Endothelial cell of umbilical vein (primary cell): ENCODE data around the gene TADA1. TPM values are rescaled to one million over a fixed set of nuclear protein-coding genes. Genes with fewer than 3 reads are reported as not detected.

Source experiments
- BruUV-seq: library from RNA; stranded (reverse); fragments of 400-500 nt; replicated peaks from 2 replicates; lab custom pipeline; 2021; lab: Mats Ljungman, UMichigan
- CTCF ChIA-PET: fragments of 300-600, 350-600 bp; sonication (Branson Sonifier 250); formaldehyde crosslinking; loops from one replicate; lab custom pipeline; 2021; ENCODE audit warnings: antibody characterized with exemption, inconsistent platforms; lab: Charles Lee
- POLR2A ChIA-PET: fragments of 300-600, 350-600 bp; sonication (Branson Sonifier 250); formaldehyde crosslinking; loops from one replicate; lab custom pipeline; 2021; ENCODE audit warnings: antibody characterized with exemption, inconsistent platforms; lab: Charles Lee
- DNase-seq: peaks from one replicate; pipeline ENCODE4 v3.0.0-alpha.2; 2011; ENCODE audit warnings: low read depth, low spot score
- FAIRE-seq: peaks from 2 replicates; lab custom pipeline; 2011; peaks lifted over from hg19 to GRCh38; lab: Jason Lieb, UNC
- H2AFZ ChIP-seq: 2 replicates; pipeline ENCODE4 v1.6.0; 2012; ENCODE audit warnings: low read depth, low read length, control low read depth, inconsistent platforms
- H3K27ac ChIP-seq: 2 replicates; pipeline ENCODE4 v1.5.1; 2011; ENCODE audit warnings: low read depth, mild to moderate bottlenecking, control low read depth, low read length, moderate library complexity; ENCODE audit not compliant: insufficient read depth
- H3K27me3 ChIP-seq, 2 experiments: 2 replicates each; pipeline versions ENCODE4 v1.6.0 to v1.6.1; 2011; ENCODE audit warnings: low read length in 2 of 2, mixed read lengths in 1 of 2; ENCODE audit not compliant: control insufficient read depth in 2 of 2, insufficient read depth in 2 of 2
- H3K36me3 ChIP-seq, 2 experiments: 2 replicates in 1 of 2; 3 replicates in 1 of 2; pipeline ENCODE4 v1.5.1; 2011; ENCODE audit warnings: low read length in 2 of 2, mild to moderate bottlenecking in 1 of 2, moderate library complexity in 1 of 2; ENCODE audit not compliant: control insufficient read depth in 2 of 2, insufficient read depth in 2 of 2; ENCODE audit errors: extremely low read depth in 1 of 2
- H3K4me1 ChIP-seq: 3 replicates; pipeline ENCODE4 v1.5.1; 2011; ENCODE audit warnings: mild to moderate bottlenecking, low read length; ENCODE audit not compliant: control insufficient read depth, insufficient read depth; ENCODE audit errors: extremely low read depth
- H3K4me2 ChIP-seq: 2 replicates; pipeline ENCODE4 v1.6.1; 2011; ENCODE audit warnings: low read length, control low read depth, mixed read lengths; ENCODE audit not compliant: insufficient read depth
- H3K4me3 ChIP-seq, 3 experiments: fragments of 200-600 bp in 1 of 3; sonication (generic), shearing (Covaris generic) in 1 of 3; replicated peaks in 1 of 3; 2 replicates each; pipeline ENCODE4 v1.5.1; 2011 to 2016; ENCODE audit warnings: control low read depth in 3 of 3, low read length in 3 of 3, mild to moderate bottlenecking in 2 of 3, inconsistent platforms in 1 of 3, low read depth in 1 of 3, moderate library complexity in 1 of 3; ENCODE audit not compliant: insufficient read depth in 1 of 3
- H3K79me2 ChIP-seq: 2 replicates; pipeline ENCODE4 v1.6.0; 2012; ENCODE audit warnings: low read length, inconsistent platforms; ENCODE audit not compliant: control insufficient read depth, insufficient read depth
- H3K9ac ChIP-seq: replicated peaks from 2 replicates; pipeline ENCODE3; 2011; ENCODE audit warnings: low read length, control low read depth; ENCODE audit not compliant: insufficient read depth; ENCODE audit errors: extremely low read depth
- H3K9me1 ChIP-seq: replicated peaks from 3 replicates; pipeline ENCODE4 v1.6.0; 2011; ENCODE audit warnings: mild to moderate bottlenecking, low read length; ENCODE audit not compliant: control insufficient read depth, insufficient read depth; ENCODE audit errors: extremely low read depth
- H3K9me3 ChIP-seq: replicated peaks from 2 replicates; pipeline ENCODE4 v1.5.1; 2012; ENCODE audit warnings: low read length, inconsistent platforms; ENCODE audit not compliant: control insufficient read depth, insufficient read depth
- H4K20me1 ChIP-seq: replicated peaks from 2 replicates; pipeline ENCODE3; 2011; ENCODE audit warnings: mild to moderate bottlenecking, low read length; ENCODE audit not compliant: control insufficient read depth, insufficient read depth; ENCODE audit errors: extremely low read depth
- EZH2 ChIP-seq: IDR thresholded peaks from 2 replicates; pipeline ENCODE4 v1.6.1; 2012; ENCODE audit warnings: borderline replicate concordance, low read depth, mild to moderate bottlenecking, moderate library complexity, low read length, inconsistent platforms; ENCODE audit not compliant: severe bottlenecking
- FOS ChIP-seq: IDR thresholded peaks from 2 replicates; pipeline ENCODE4 v1.6.1; 2011; ENCODE audit warnings: mild to moderate bottlenecking, low read length, moderate library complexity, borderline replicate concordance; ENCODE audit not compliant: insufficient read depth
- GATA2 ChIP-seq: IDR thresholded peaks from 2 replicates; pipeline ENCODE4 v1.7.0; 2011; ENCODE audit warnings: low read depth, mild to moderate bottlenecking, moderate library complexity, mixed read lengths, low read length; ENCODE audit not compliant: insufficient read length, insufficient read depth
- JUN ChIP-seq: IDR thresholded peaks from 2 replicates; pipeline ENCODE4 v1.6.1; 2011; ENCODE audit warnings: borderline replicate concordance, low read depth; ENCODE audit not compliant: insufficient read length, insufficient read depth
- MYC ChIP-seq: IDR thresholded peaks from one replicate; pipeline ENCODE4 v1.6.1; 2011; ENCODE audit warnings: mild to moderate bottlenecking, low read depth, low read length
- POLR2A ChIP-seq: IDR thresholded peaks from 2 replicates; pipeline ENCODE4 v1.6.1; 2012; ENCODE audit warnings: low read depth, mild to moderate bottlenecking, control low read depth, low read length
- POLR2AphosphoS5 ChIP-seq: IDR thresholded peaks from 2 replicates; pipeline ENCODE4 v1.6.1; 2012; ENCODE audit warnings: low read depth, mild to moderate bottlenecking, control low read depth, low read length, moderate library complexity; ENCODE audit not compliant: insufficient read depth
- dilution Hi-C: fragments of 300-500 bp; cut with MboI; formaldehyde crosslinking; loops from one replicate; pipeline ENCODE4 v1.15.0; 2019; ENCODE audit warnings: low sequenced_read_pairs; ENCODE audit not compliant: extremely low pct_ligation_motif_present
- intact Hi-C: fragments of 100-400 bp; cut with micrococcal nuclease; formaldehyde crosslinking; loops from one replicate; pipeline ENCODE4 v1.10.0; 2022
- polyA plus RNA-seq, 4 experiments: library from polyadenylated mRNA; depleted of rRNA in 3 of 4; stranded (reverse) in 3 of 4; unstranded in 1 of 4; fragments of >200 nt; gene quantifications; 2 replicates each; pipeline versions ENCODE4 v1.2.1 to v1.2.3, GENCODE V29; 2011 to 2012; ENCODE audit warnings: missing spikeins in 1 of 4
- total RNA-seq: library from RNA; stranded (reverse); gene quantifications from 2 replicates; pipeline ENCODE4 v1.2.3, GENCODE V29; 2021
- TF ChIP-seq, protein P1 (sequence below), 2 donors: IDR thresholded peaks; 1 replicate in 1 of 2; 2 replicates in 1 of 2; pipeline ENCODE4 v1.5.1; 2011; ENCODE audit warnings: low read length in 2 of 2, mild to moderate bottlenecking in 2 of 2, moderate library complexity in 2 of 2, control low read depth in 1 of 2, inconsistent platforms in 1 of 2, low read depth in 1 of 2; ENCODE audit not compliant: insufficient read depth in 1 of 2; ENCODE audit errors: extremely low read depth in 1 of 2
- TF ChIP-seq, protein P2 (sequence below): IDR thresholded peaks from 2 replicates; pipeline ENCODE4 v1.6.1; 2011; ENCODE audit not compliant: insufficient read depth, insufficient read length

TADA1 gene
- total and polyA plus RNA-seq, 2 donors (not counting 3 experiments of a cell fraction or from before 2014, with no cell fraction given), result 7.0 to 7.9 TPM

DNA sequence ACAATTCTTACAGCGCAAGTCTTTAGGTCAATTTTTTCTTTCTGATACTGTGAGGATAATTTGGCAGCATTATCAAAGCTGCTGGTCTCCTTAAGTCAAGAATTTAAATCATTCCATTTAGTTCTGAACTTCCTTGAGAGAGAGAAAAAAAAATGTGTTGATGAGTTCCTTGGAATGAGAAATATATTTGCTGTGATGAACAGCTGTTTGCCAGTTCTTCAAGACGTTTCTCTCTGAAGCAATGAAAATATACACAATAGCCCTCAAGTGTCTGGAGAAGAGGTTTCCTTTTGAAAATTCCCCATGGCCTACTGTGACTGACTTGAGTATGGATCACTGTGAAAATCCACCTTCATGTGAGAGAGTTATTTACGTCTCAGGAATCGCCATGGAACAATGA lies 31.0 kb upstream of the TADA1 start:
- Histone ChIP-seq H3K9me1 (no peaks in the 10 kb centered on the region), H3K36me3 (no peaks in the 10 kb centered on the region), H3K4me1 (no peaks in the 10 kb centered on the region), H3K27me3 (peaks cover 0 to 3% of the 10 kb centered on the region in 2 experiments), H3K27ac (no peak overlapping the region), H3K9me3 (no peaks in the 10 kb centered on the region), H3K4me2 (no peak overlapping the region), H3K79me2 (no peaks in the 10 kb centered on the region), H3K4me3 (no peak overlapping the region), H4K20me1 (no peaks in the 10 kb centered on the region), H3K9ac (no peak overlapping the region), H2AFZ (no peak overlapping the region)
- ChIA-PET POLR2A (no interaction called here), CTCF (interaction anchor here (1.1 to 13.5 kb wide), 2 partner anchors 24 to 153 kb away, joined by 3 to 509 read pairs; no protein-coding TSS in a partner anchor)
- dilution Hi-C loops, result no loop called here
- FAIRE-seq, result no peak
- no TSS peak for BruUV-seq
- DNase-seq, result no peak
- no peak for TF ChIP-seq POLR2A
- no peak for TF ChIP-seq JUN
- no peak for TF ChIP-seq EZH2
- TF ChIP-seq, protein P1, sequence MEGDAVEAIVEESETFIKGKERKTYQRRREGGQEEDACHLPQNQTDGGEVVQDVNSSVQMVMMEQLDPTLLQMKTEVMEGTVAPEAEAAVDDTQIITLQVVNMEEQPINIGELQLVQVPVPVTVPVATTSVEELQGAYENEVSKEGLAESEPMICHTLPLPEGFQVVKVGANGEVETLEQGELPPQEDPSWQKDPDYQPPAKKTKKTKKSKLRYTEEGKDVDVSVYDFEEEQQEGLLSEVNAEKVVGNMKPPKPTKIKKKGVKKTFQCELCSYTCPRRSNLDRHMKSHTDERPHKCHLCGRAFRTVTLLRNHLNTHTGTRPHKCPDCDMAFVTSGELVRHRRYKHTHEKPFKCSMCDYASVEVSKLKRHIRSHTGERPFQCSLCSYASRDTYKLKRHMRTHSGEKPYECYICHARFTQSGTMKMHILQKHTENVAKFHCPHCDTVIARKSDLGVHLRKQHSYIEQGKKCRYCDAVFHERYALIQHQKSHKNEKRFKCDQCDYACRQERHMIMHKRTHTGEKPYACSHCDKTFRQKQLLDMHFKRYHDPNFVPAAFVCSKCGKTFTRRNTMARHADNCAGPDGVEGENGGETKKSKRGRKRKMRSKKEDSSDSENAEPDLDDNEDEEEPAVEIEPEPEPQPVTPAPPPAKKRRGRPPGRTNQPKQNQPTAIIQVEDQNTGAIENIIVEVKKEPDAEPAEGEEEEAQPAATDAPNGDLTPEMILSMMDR (IDR thresholded peaks at IDR 0.05; ENCODE audit: extremely low read depth in 1 of 2, insufficient read depth in 1 of 2, low read depth in 1 of 2, low read length in 2 of 2), result no peak
- TF ChIP-seq POLR2AphosphoS5, result no peak
- TF ChIP-seq FOS, result no peak
- TF ChIP-seq, protein P2, sequence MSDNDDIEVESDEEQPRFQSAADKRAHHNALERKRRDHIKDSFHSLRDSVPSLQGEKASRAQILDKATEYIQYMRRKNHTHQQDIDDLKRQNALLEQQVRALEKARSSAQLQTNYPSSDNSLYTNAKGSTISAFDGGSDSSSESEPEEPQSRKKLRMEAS, result no peak
- TF ChIP-seq MYC, result no peak
- TF ChIP-seq GATA2, result no peak
- intact Hi-C loops, result no loop called here
